Muscle of arm (tissue), 12 donors: Measurements from ENCODE around the gene EMX2. TPM values are rescaled to one million over a fixed set of nuclear protein-coding genes. Genes with fewer than 3 reads are reported as not detected.

Source experiments
- DNase-seq: peaks from one replicate; pipeline ENCODE4 v3.0.0-alpha.2; 2013
- polyA plus RNA-seq, 12 donors: library from polyadenylated mRNA; unstranded; fragments of 120-200 nt; gene quantifications; one replicate each; pipeline ENCODE4 v1.2.1, GENCODE V29; 2013; ENCODE audit not compliant: insufficient read length in 12 of 12

The EMX2 gene
- polyA plus RNA-seq, 12 donors: 3.9 to 24.1 (median 12.3) TPM; not detected in 1

DNA sequence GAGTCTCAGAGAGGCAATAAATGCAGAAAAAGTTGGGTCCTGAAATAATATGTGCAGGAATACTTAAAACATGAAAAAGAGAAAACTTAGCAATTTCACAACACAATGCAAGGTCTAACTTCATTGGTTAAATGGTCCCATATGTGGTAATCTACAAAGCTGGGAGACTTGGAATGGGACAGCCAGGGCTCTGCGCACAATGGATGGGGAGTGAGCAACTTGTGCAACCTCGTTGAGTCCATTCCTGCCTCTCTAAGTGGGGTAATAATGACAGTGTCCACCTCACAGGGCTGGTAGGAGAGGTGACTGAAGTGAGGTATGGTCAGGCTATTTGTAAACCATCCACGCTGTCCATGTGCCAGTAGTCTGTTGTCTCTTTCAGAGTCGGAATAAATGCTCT, 11.8 kb upstream of the EMX2 start:
- no peak for DNase-seq

DNA sequence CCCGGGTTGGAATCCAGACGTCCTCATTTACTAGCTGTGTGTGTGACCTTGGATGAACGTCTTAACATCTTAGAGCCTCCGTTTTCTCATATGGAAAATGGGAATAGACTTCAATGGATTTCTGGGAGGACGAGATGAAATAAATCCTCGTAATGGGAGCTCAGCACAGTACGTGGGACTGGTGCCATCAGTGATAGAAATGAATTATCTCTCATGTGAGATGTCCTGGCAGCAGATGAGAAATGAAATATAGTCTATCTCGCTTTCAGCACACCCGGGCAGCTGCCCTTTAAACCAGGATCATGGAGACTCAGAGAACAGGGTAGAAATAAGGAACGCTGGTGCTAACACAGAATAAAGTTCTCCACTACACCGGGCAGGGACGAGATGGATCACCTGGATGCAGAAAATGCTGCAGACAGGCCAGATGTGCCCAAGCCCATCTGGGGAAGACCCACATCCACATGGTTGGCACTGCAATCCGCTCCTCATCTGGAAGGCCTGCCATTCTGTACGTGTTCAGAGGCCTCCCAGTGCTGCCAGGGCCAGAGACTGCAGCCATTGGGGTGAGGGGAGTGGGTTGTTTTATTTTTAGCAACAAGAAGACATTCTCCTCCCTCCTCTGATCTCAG, 11.1 kb upstream of the EMX2 start:
- no peak for DNase-seq

DNA sequence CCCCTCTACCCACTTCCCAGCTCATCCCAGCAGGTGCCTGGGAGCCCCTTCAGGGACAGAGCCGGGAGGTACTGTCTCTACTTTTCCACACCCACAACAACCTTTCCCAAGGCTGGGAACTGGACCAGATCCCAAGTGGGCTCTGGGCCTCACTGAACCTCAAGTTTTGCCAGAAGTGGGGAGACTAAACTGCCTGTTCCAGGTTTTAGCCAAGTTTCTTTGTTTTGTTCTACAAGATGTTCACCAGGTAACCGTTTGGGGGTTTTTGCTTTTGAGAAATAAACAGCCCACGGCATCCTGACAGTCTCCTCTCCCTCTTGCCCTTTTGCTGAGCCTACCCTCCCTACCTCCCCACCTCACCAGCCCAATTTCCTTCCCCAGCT, 10.6 kb upstream of the EMX2 start:
- DNase-seq: no peak

DNA sequence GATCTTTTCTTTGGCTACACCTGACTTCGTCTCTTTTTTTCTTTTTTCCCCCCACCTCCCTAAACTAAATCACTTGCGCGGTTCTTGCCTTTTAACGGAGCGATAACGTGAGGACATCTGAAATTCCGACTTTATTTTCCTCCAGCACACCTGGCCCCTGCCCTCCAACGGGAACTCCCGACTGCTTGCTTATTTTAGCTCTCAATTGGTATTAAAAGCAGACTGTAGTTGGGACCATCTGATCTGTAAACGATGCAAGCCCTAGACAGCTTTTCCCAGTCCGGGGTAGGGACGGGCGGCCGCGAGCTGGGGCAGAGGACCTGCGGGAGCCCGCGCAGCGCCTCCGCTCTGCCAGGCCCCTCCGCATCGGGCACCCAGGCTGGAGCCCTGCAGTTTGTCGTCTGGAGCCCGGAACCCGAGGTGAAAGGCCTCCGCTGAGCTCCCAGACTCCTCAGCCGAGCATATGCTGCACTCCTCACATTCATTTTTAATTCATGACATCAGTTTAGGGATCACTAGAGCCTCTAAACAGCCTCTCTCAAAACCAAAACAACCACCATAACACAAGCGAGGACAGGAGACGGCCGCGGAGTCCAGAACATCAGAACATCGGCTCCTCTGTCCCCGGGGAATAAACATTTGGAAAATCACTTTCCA, 10.0 kb upstream of the EMX2 start:
- DNase-seq: peak; percentile 31

DNA sequence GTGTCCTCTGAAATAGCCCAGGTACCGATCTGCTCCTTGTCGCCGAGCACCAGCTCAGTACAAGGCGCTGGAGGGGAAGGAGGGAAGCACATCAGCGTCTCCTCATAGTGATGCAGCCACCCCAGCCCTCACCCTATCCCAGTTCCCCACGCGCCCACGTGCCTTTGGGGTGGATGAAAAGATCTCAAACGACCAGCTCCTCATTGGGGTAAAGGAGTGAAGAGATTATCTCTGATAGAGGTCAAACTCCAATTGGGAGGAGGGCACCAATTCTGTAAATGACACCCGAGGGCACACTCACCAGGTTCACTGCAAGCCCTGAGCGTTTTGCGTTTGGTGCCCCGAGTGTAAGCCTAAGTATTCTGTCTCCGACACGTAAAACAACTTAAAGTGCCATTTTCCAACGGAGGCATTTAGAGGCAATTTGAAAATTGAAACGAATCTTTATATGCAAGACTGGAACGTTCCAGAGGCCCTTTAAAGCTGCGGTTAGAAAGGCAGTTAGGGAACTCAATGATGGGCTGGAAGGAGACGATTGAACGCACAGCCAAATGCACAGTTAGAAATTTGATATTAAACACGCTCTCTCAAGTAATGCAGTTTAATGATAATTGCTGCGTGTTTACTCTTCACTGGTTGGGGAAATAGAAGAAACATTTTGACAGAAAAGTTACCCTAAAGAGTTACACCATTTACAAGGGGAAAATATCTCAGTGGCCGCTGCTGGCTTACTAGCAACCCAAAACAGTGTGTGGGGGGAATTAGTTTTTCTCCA, 8.9 kb upstream of the EMX2 start:
- DNase-seq: peak; percentile 26

DNA sequence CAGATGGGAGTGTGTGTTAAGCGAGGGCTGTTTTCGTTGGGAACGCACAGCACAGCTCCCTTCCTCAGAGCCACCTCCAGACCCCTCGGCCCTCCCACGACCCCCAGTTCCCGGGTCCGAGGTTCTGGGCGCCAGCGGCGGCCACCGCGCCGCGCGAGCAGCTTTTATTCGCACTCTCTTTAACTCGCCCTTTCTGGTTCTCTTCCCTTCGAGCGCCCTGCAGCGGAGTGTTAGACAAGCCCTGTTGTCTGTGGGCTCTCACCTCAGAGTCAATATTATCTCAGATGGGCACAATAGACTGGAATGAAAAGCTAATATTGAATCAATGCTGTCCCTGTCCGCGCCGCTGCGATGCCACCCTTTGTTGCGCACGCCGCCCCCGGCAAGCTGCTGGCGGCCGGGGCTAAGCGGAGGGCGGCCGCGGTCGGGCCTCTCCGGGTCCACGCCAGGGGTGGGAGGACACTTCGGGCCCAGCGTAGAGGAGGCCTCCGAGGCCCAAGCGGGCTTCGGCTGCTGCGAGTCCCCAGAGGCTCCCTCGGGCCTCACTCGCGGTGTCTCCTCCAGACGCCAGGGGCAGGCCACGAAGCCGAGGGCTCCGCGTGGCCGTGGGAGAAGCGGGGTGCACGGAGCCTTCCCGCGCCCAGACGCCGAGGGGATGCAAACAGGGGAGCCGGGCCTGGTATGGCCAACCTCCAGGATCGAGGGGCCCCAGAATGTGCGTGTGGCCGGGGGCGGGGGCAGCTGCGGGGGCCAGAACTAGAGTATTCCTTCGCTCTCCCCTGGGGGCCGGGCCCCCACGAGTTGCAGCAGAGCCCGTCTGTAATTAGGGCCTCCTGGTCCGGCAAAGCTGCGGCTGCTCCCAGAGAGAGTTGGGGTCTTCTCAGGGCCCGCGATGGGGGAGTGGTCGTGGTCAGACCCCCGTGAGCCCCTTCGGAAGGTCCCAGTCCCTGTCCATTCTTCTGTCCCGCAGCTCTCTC, 7.9 kb upstream of the EMX2 start:
- no peak for DNase-seq

DNA sequence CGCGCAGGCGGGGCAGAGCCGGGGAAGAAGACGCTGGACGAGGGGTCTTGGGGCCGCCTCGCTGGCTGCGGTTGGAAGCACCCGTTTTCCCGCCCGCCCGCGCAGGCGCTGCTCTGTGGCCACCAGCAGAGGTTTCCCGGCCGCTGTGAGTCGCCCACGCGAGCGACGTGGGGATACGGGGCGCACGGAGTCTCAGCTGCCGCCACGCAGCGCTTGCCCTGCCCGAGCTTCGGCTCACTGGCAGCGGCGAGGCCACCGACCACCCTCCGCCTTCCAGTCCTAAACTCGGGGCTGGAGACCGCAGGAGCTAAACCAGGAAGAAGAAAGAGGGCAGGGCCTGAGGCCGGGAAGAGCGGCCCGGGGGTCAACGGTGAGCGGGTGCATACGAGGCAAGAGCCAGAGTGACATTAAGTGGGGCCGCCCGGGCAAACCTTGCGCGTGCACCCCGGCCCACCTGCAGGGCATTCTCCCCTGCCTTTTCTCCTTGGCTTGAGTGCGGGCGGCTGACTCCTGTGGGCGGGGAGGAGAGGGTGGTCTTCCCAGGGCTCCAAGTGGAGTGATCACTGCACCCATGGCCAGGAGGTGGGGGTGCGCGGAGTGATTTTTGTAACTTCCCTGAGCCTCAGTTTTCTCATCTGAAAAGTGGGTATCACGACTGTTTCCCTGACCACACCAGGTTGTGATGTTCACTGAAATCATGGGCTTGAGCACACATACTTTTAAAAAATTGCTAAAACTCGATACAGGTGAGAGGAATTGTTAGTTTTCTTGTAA, 7.1 kb upstream of the EMX2 start:
- peak; percentile 45 for DNase-seq

DNA sequence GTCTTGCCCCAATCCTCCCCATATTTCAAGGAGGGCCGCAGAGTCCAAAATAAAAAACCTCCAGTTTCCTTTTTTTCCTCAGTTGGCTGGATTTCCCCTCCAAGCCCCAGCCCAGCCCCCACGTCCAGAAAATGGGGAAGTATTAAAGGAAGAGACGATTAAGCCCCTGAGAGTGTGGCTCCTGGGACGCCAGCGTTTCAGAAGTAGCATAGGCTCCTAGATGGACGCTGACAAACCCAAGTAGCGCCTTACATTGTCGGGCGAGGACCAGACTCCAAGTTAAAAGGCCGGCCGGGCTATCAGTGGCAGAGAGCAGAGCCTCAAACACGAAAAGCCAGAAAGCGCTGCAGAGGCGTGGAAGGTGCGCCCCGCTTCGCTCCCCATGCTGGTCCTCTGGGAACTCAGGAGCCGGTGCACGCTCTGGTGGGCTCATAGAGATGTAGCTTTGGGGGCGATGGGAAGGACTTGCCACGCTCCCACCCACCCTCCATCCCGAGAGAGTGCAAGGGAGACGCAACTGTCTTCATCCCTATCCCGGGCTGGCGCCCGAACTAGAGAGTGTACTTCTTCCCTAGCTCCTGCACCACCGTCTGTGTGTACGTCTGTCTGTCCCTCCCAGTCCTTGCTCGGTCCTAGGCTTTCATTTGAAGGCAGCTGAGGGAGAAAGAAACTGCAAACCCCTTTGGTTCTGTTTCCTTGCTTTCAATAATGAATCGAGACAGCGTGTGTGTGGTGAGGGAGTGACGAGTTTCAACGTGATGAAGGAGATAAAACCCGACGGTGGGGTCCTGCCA, 6.3 kb upstream of the EMX2 start:
- DNase-seq: no peak

DNA sequence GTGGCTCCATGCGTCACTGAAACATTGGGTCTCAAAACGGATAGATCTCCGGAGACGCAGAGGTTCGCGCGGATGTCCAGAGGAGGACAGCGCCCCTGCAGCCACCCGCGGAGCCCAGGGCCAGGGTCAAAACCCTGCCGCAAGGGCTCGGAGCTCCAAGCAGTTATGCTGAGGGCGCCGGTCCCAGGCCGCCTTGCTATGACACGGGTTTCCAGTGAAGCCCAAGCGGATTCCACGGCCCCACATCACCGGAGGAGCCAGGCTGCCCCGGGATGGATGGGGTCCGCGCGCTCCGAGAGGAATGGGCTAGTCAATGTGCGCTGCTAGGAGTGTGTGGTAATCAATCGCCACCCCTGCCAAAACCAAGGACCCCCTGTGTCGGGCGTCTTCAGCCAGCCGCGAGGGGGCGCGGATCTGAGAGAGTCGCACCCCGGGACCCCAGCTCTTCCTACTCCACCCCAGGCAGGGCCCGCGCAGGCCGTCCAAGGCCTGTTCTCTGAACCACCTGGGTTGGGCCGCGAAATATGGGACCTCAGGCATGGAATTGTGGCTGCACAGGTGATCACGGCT, 5.6 kb upstream of the EMX2 start:
- no peak for DNase-seq

DNA sequence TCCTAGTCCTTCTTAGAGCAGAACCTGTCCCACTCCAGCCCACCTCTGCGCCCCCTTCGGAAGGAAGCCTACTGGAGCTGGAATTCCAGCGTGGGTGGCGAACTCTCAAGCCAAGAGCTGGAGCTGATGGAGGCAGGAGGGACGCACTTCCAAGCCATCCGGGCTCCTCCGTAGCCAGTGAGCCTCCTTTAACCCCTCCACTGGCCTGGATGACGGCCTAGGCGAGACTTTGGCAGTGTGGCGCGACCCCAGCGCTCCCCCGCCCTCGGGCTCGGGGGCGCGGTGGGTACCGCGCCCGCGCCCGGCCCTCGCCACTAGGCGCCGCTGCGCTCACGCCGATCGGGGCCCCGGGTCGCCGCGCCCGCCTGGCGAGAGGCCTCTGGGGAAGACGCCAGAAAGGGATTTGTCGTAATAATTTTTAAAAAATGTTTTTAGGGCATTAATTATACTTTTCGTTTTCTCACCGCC, 5.1 kb upstream of the EMX2 start:
- DNase-seq: peak; percentile 41

DNA sequence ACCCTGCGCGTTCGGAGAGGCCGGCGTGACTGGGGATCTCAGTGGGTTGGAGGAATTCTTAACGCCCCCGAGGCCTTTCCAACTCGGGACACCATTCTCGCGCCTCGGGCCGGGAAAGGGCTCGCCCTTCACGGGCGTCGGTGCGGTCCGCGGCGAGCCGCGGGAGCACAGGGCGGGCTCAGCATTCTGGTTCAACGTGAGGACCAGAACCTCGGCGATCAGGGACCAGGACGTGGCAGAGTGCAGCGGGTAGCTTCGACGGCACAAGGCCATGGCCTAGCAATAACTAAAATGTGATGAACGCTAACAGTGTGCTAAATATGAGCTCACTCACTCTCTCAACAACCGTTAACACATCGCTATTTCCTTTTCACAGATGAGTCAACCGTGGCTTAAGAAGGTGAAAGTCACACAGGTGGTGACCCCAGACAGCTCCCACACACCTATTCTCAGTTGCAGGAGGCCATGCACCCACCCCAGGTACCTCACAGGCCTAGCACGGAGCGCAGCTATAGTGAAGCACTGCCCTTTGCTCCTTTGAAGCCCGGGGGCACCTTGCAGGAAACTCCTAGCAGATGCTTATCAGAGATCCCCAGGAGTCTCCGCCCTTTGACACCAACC, 4.5 kb upstream of the EMX2 start:
- peak; percentile 28 for DNase-seq

DNA sequence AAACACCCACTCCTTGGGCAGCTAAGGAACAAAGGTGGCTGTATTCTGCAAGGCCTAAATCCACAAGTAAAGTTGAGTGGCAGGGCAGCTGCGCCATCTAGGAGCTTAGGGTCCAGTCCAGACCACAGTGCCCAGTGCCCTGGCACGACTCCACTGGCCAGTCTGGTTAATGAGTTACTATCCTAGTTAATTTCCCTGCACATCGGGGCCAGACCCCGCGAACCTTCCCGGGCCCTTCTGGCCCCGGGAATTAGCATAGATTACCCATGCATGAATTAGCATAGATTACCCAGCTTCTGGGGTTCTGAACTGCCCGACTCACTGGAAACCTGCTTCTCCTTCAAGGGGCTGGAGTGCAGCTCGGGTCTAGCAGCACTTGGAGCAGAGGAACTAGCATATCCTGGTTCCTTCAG, 3.2 kb upstream of the EMX2 start:
- DNase-seq: no peak

DNA sequence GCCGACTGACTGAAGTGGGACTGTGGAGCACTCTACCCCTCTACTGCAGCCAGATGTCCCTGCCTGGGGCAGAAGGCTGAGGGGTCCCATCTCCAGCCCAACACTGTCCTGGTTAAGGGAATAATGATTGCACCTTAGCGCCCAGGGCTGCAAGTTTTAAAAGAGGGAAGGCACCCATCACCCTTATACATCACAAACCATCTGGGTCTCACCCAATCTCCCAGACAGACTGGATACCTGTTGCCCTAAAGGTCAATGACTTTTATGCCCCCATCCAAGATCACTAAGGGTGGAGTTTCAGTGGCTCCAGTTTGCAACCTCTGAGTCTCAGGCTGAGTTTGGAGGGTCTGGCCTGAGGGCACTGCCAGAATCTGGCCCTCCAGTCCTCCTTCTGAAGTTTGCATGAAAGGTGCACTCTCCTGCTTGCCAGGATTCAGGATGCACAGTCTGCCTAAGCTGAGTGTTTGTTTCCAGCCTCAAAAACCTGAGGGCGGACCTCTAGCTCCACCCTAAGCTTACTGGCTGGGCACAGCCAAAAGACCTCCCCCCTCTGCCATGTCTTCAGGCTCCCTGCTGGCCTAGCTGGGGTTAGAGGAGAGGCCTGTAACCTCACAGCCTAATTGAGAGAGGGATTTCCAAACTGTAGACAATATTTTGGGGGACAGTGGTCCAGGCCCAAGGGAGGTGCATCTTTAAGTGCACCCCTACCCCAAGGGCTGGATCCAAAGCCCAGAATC, 2.5 kb upstream of the EMX2 start:
- no peak for DNase-seq

DNA sequence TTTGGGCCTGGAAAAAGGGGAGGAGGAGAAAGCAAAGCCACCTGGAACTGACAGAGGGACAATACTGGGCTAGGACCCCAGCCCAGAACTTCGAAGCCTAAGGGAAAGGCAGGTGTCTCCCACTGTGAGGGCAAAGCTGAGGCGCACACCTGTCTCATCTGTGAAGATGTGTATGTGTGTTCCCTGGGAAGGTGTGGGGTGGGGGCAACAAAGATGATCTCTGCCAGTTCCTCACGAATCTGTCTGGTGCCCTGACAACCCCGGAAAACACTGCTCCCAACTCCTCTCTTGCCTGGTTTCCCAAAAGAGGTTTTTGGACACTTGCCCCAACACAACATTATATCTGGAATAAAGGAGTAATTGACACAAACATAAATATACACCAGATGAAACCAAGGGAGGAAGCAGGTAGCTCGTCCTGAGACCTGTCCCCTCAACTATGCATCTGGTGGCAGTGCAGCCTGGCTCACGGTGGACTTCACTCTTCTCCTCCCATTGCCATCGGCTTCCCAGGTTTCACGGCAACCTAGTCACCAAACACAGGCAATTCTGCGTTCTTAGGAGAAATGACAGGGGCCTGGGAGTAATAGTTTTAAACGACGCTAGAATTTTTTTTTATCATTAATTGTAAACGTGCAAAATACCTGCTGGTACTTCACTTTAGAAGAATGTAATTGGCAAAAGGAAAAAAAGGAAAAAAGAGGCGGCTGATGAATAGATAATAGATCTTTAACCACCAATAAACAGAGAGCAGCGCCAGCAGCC, 1.7 kb upstream of the EMX2 start:
- no peak for DNase-seq

DNA sequence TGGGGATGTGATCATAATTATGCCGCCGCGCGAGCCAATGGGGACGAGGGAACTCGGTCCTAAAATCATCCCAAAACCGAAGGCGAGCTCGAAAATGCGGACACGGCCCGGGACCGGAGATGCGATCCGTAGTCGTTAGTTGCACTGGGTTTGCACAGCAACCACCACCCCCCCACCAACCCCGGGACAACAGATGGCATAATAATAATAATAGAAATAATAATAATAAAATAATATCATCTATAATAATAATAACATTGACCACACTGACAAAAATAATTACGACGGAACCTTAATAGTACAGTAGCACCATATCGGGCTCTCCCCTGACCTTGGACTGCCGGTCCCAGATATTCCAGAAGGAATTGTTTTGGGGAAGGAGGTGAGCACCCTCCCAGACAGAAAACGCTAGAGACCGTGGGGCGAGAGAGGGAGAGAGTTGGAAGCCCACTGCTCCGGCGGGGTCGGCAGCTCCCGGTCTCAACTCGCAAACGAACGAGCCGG, 1.1 kb upstream of the EMX2 start:
- peak; percentile 90 for DNase-seq

DNA sequence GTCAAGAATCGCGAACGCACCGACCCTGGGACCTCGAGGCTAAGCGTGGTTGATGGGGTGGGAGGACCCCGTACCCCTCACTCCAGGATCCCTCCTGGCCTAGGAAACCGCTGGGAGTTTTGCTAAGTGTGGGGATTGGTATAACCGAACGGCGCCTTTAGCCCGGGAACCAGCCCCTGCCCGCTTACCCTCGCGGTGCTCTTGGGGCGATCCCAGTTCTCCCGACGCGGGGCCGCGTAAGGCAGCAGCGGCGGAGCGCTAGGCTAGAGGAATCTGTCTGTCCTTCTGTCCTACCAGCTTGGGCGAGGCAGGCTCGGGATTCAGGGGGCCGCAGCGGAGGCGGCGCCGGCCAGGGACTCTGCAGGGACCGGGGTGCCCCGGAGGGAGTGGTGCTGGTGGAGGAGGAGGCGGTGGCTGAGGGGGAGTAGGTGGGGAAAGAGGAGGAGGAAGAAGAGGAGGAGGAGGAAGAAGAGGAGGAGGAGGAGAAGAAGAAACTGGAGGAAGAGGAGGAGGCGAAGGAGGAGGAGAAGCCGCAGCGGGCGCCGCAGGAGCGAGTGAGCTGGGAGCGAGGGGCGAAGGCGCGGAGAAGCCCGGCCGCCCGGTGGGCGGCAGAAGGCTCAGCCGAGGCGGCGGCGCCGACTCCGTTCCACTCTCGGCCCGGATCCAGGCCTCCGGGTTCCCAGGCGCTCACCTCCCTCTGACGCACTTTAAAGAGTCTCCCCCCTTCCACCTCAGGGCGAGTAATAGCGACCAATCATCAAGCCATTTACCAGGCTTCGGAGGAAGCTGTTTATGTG, 439 bp upstream of the EMX2 start:
- DNase-seq: peak; percentile 95
